Astrocyte (in vitro differentiated cells and primary cell): ENCODE measurements around the gene TIMP4. TPM values are rescaled to one million over a fixed set of nuclear protein-coding genes. Genes with fewer than 3 reads are reported as not detected.

ENCODE experiments used
- DNase-seq: peaks from one replicate; pipeline ENCODE4 v3.0.0-alpha.2; 2010; ENCODE audit warnings: low read depth
- FAIRE-seq: peaks from 2 replicates; lab custom pipeline; 2011; peaks lifted over from hg19 to GRCh38; lab: Jason Lieb, UNC
- H2AFZ ChIP-seq: 2 replicates; pipeline ENCODE4 v1.6.0; 2012; ENCODE audit warnings: low read depth, low read length, inconsistent platforms
- H3K27ac ChIP-seq: 2 replicates; pipeline ENCODE4 v1.5.1; 2011; ENCODE audit warnings: low read depth, low read length, inconsistent platforms
- H3K27me3 ChIP-seq: 2 replicates; pipeline ENCODE4 v1.6.0; 2011; ENCODE audit warnings: low read length, inconsistent platforms; ENCODE audit not compliant: insufficient read depth
- H3K36me3 ChIP-seq: 2 replicates; pipeline ENCODE4 v1.5.1; 2011; ENCODE audit warnings: low read length, inconsistent platforms; ENCODE audit not compliant: insufficient read depth
- H3K4me1 ChIP-seq: 2 replicates; pipeline ENCODE4 v1.5.1; 2011; ENCODE audit warnings: low read length, inconsistent platforms; ENCODE audit not compliant: insufficient read depth
- H3K4me2 ChIP-seq: 2 replicates; pipeline ENCODE4 v1.6.0; 2012; ENCODE audit warnings: low read length, inconsistent platforms
- H3K4me3 ChIP-seq: 2 replicates; pipeline ENCODE4 v1.5.1; 2011; ENCODE audit warnings: low read depth, mild to moderate bottlenecking, low read length, inconsistent platforms; ENCODE audit not compliant: insufficient read depth
- H3K79me2 ChIP-seq: 2 replicates; pipeline ENCODE4 v1.6.0; 2012; ENCODE audit warnings: mild to moderate bottlenecking, low read length, inconsistent platforms; ENCODE audit not compliant: insufficient read depth
- H3K9ac ChIP-seq: 2 replicates; pipeline ENCODE4 v1.6.0; 2012; ENCODE audit warnings: mild to moderate bottlenecking, low read length, inconsistent platforms
- H3K9me3 ChIP-seq: 2 replicates; pipeline ENCODE4 v1.5.1; 2012; ENCODE audit warnings: low read depth, mild to moderate bottlenecking, low read length, inconsistent platforms; ENCODE audit not compliant: insufficient read depth
- H4K20me1 ChIP-seq: 2 replicates; pipeline ENCODE4 v1.6.0; 2012; ENCODE audit warnings: low read length, inconsistent platforms; ENCODE audit not compliant: insufficient read depth
- H3K27ac Mint-ChIP-seq: one replicate; pipeline ENCODE4 v1.8.0; 2021; ENCODE audit warnings: mild to moderate bottlenecking, mixed read lengths; ENCODE audit not compliant: unreplicated experiment
- H3K27me3 Mint-ChIP-seq: one replicate; pipeline ENCODE4 v1.8.0; 2021; ENCODE audit warnings: low read depth, mixed read lengths; ENCODE audit not compliant: unreplicated experiment
- H3K36me3 Mint-ChIP-seq: one replicate; pipeline ENCODE4 v1.8.0; 2021; ENCODE audit warnings: low read depth, mixed read lengths; ENCODE audit not compliant: unreplicated experiment
- H3K4me1 Mint-ChIP-seq: one replicate; pipeline ENCODE4 v1.8.0; 2021; ENCODE audit warnings: low read depth, mixed read lengths; ENCODE audit not compliant: unreplicated experiment
- H3K4me3 Mint-ChIP-seq: one replicate; pipeline ENCODE4 v1.8.0; 2021; ENCODE audit warnings: mild to moderate bottlenecking, moderate library complexity, mixed read lengths; ENCODE audit not compliant: unreplicated experiment
- H3K9me3 Mint-ChIP-seq: one replicate; pipeline ENCODE4 v1.8.0; 2021; ENCODE audit warnings: mild to moderate bottlenecking, mixed read lengths; ENCODE audit not compliant: unreplicated experiment
- EZH2 ChIP-seq: IDR thresholded peaks from 2 replicates; pipeline ENCODE4 v1.6.1; 2012; ENCODE audit warnings: mild to moderate bottlenecking, low read length, inconsistent platforms; ENCODE audit not compliant: insufficient read depth
- total RNA-seq: library from RNA; stranded (reverse); gene quantifications from 2 replicates; pipeline ENCODE4 v1.2.1, GENCODE V29; 2021
- TF ChIP-seq, protein P1 (sequence below): IDR thresholded peaks from 2 replicates; pipeline ENCODE4 v1.5.1; 2011; ENCODE audit warnings: low read depth, mild to moderate bottlenecking, inconsistent platforms, low read length, moderate library complexity; ENCODE audit not compliant: insufficient read depth

The TIMP4 gene
- total RNA-seq, 1 donor from 2014 or later = 2.0 TPM

DNA sequence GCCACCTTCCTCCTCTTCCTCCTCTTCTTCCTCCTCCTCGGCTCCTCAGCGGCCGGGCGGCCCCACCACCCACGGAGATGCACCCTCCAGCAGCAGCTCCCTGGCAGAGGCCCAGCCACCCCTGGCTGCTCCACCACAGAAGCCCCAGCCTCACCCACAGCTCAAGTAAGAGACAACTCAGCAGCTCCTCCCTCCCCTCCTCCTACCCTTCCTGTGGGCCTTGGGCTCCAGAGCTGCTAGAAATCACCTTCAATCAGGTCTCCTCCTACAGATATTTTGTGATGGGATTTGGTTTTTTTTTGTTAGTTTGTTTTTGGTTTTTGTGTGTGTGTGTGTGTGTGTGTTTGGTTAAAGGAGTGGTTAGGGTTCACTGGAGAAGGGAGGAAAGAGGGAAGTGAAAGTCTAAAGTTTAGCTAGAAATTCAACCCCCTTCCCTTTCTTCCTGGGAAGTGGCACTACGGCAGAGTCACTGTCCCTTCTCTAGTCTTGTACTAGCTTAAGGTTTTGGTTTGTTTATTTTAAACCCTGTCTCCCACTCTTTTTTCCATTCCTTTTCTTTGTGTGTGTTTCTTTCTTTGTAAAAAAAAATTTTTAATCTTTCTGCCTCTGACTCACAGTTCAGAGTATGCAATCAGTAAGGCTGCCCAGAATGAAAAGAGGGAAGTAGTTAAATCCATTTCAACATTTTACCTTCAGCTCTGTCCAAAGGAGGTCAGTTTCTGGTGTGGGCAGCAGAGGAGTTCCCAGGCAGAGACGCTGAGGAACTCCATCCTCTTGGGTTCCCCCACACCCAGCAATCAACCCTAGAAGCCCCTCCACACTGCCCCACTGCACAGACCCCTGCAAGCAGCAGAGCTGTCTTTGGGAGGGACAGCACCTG, 29.0 kb upstream of the TIMP4 start:
- Mint-ChIP-seq H3K27me3 (peaks cover 1% of the 10 kb centered on the region), H3K36me3 (peaks cover 7% of the 10 kb centered on the region), H3K4me3 (peak overlapping the region; percentile 31), H3K4me1 (peaks cover 20% of the 10 kb centered on the region), H3K27ac (peak overlapping the region; percentile 84), H3K9me3 (peaks cover 4% of the 10 kb centered on the region)
- Histone ChIP-seq H3K4me1 (peaks cover 25% of the 10 kb centered on the region), H3K9me3 (no peaks in the 10 kb centered on the region), H3K9ac (peak overlapping the region; percentile 77), H4K20me1 (no peaks in the 10 kb centered on the region), H2AFZ (peak overlapping the region; percentile 41), H3K79me2 (no peaks in the 10 kb centered on the region), H3K36me3 (no peaks in the 10 kb centered on the region), H3K4me3 (no peak overlapping the region), H3K4me2 (peak overlapping the region; percentile 84), H3K27ac (peak overlapping the region; percentile 79), H3K27me3 (no peaks in the 10 kb centered on the region)
- FAIRE-seq (peak; percentile 60), DNase-seq (peak; percentile 62)
- TF ChIP-seq, protein P1, sequence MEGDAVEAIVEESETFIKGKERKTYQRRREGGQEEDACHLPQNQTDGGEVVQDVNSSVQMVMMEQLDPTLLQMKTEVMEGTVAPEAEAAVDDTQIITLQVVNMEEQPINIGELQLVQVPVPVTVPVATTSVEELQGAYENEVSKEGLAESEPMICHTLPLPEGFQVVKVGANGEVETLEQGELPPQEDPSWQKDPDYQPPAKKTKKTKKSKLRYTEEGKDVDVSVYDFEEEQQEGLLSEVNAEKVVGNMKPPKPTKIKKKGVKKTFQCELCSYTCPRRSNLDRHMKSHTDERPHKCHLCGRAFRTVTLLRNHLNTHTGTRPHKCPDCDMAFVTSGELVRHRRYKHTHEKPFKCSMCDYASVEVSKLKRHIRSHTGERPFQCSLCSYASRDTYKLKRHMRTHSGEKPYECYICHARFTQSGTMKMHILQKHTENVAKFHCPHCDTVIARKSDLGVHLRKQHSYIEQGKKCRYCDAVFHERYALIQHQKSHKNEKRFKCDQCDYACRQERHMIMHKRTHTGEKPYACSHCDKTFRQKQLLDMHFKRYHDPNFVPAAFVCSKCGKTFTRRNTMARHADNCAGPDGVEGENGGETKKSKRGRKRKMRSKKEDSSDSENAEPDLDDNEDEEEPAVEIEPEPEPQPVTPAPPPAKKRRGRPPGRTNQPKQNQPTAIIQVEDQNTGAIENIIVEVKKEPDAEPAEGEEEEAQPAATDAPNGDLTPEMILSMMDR = no peak
- TF ChIP-seq EZH2 = no peak

DNA sequence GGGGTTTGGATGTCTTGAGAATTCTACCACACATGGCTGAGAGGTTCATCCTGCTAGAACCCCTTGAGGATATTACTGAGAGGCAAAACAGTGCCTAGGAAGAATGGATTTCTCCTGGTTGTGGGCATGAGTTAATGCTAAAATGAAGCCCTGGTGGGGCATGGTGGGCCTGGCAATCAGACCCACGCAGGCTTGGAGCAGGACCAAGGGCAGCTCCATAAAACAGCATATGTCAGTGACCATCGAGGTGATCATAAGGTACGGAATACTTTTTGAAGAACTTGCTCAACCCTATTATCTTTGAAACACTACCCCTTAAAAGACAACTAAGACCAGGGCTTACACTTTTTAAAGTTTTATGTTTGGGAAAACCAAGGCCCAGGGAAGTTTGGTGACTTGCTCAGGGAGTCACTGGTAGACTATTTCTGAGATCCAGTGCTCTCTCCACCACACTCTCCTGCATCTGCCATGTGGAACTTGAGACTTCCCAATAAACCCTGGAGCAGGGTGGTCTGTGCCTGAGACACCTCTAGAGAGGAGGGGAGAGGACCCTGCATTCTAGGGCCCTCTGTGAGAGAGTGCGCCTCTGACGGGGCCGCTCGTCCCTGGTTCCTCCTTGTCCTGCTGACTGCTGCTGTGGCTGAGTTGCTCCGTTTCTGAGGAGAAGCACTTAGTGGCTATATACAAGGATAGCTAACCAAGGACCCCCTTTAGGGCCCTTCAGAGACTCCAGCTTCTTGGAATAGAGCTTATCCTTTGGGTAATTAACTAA, 28.0 kb upstream of the TIMP4 start:
- Histone ChIP-seq H3K4me2 (peak overlapping the region; percentile 84), H3K79me2 (no peaks in the 10 kb centered on the region), H3K36me3 (no peaks in the 10 kb centered on the region), H3K9me3 (no peaks in the 10 kb centered on the region), H3K4me3 (no peak overlapping the region), H3K27ac (peak overlapping the region; percentile 79), H3K4me1 (peaks cover 23% of the 10 kb centered on the region), H2AFZ (no peak overlapping the region), H4K20me1 (no peaks in the 10 kb centered on the region), H3K9ac (no peak overlapping the region), H3K27me3 (no peaks in the 10 kb centered on the region)
- no peak overlapping the region for H3K4me3 Mint-ChIP-seq
- DNase-seq = no peak
- peaks cover 7% of the 10 kb centered on the region for H3K36me3 Mint-ChIP-seq
- peaks cover 17% of the 10 kb centered on the region for H3K4me1 Mint-ChIP-seq
- TF ChIP-seq, protein P1 = no peak
- no peak for TF ChIP-seq EZH2
- H3K27ac Mint-ChIP-seq = no peak overlapping the region
- no peak for FAIRE-seq
- H3K9me3 Mint-ChIP-seq = peaks cover 6% of the 10 kb centered on the region
- peaks cover 1% of the 10 kb centered on the region for H3K27me3 Mint-ChIP-seq
